DMS53 treated with DMSO at 0.1 percent for 48 hours (cell line): ENCODE results near the gene BAIAP2.
A peak's percentile ranks its signal among the peaks of the same experiment; 100 is the strongest.
"Not testable (repeated sequence)": the region's sequence is repeated elsewhere in the genome, so short reads cannot be mapped to it uniquely, and the experiment has no call there.

Experiments used
- DNase-seq: peaks from one replicate; lab custom pipeline; 2025; ENCODE audit not compliant: unreplicated experiment; lab: John Stamatoyannopoulos, UW

Gene BAIAP2

DNA sequence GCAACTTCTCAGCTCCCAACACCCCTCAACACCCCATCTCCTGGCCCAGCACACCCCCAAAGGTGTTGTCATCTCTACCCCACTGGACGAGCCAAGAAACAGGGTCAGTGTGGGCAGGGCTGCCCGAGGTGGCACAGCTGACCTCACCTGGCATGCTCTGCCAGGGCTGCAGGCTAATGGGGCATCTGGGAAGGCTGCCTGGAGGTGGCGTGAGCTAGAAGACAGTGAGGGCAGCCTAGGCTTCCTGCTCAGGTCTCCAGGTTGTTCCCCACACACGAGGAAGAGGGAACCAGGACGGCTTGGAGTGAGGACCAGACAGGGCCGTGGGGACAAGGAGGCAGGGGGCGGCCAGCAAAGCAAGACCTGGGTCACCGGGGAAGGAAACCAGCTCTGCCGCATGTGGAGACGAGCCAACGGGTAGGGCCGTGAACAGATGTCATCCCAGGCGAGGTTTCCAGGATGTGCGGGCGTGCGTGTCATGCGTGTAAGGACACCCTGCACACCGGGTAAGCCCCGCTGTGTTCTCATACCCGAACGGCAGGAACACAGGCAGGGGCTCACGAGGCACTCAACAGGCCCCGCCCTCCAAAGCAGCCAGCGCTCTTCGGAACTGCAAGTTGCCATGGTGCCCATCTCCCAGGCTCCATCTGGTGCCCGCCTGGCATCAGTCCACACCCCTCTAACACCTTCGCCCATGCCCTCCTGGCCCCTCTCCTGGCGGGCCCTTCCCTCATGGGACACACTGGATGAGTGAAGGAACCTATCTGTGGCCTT, 100.7 kb downstream of the BAIAP2 start:
- no peak for DNase-seq

DNA sequence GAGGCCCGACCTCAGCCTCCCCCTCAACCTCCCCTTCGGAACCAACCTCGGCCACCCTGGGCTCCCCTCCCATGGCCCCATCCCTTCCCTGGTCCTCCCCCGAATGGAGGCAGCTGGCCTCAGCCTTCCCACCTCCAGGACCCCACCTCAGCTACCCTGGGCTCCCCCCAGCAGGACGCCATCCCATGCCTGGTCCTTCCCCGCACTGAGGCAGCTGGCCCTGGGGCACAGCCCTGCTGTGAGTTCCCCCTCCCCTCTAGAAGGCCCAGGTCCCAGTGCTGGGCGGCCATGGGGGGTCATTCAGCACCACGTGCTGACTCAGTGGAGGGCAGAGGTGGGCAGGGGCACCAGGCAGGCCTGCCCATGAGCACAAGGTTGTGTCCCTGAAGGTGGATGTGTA, 101.4 kb downstream of the BAIAP2 start:
- no peak for DNase-seq

DNA sequence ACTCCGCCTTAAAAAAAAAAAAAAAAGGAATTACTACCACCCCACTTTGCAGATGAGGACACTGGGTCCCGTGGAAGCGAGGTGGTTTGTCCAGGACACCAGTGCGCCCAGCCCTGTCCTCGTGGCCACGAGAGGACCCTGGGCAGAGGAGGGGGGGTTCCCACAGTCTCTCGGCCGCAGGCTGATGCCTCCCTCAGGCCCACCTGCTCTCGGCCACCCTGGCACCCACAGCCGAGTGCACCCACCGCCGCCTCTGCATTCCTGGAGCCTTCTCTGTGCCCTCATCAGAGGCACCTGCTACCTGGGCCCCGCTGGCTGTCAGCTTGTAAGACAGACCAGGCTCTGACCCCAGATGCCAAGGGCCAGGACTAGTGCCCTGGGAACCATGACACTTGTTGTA, 102.3 kb downstream of the BAIAP2 start:
- DNase-seq: no peak

DNA sequence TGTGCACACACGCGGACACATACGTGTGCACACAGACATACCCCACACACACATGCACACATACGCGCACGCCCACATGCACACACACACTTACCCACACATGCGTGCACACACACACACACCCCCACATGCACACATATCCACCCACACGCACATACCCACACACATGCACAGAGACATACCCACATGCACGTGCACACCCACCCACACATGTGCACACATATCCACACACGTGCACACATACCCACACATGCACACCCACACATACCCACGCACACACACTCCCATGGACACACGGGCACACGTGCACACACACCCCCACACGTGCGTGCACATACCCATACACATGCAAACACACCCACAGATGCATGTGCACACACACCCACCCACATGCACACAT, 103.1 kb downstream of the BAIAP2 start:
- no peak for DNase-seq

DNA sequence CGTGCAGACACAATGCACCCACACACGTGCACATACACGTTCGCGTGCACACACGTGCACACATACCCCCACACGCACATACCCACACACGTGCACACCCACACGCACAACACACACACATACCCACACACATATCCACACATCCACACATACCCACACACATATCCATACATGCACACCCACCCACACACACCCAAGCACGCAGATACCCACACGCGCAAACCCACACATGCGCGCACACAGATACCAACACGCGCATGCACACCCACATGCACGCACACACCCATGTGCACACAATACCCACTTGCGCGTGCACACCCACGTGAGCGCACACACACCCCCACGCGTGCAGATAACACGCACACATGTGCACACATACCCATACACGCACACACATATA, 103.5 kb downstream of the BAIAP2 start:
- DNase-seq: no peak

DNA sequence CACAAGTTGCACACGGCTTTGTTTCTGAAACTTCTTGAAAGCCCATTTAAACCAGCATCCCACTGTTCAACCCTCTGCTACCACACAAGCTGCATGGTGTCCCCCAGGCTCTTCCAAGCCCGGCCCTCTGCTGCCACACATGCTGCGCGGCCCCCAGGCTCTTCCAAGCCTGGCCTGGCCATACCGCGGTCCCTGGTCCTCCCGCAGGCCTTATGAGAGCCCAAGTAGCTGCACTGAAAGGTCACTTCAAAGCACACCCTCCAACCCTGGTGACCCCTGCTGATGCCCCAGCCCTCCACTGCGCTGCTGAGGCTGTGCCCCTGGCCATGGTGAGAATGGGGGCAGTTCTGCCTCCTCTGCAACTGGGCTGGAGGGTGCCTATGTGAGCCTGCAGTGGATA, 104.5 kb downstream of the BAIAP2 start:
- no peak for DNase-seq

DNA sequence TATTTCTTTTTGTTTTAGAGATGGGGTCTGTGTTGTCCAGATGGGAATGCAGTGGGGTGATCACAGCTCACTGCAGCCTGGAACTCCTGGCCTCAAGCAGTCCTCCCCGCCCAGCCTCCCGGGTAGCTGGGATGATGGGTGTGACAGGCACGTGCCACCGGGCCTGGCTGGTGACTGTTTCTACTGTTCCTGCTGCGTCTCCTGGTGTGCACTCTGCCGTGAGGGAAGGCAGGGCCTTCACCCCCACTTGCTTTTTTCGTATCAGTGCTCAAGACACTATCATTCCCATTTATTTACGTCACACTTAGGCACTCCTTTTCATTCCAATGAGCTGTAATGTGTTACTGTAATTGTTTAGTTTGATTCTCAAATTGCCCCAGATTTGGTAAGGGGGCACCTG, 105.1 kb downstream of the BAIAP2 start:
- no peak for DNase-seq

DNA sequence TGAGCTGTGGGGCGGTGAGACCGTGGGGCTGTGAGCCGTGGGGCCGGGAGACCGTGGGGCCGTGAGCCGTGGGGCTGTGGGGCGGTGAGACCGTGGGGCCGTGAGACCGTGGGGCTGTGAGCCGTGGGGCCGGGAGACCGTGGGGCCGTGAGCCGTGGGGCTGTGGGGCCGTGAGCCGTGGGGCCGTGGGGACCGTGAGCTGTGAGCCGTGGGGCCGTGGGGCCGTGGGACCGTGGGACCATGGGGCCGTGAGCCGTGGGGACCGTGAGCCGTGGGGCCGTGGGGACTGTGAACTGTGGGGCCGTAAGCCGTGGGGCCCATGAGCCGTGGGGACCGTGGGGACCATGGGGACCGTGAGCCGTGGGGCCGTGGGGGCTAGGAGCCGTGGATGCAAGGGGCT, 105.7 kb downstream of the BAIAP2 start:
- no peak for DNase-seq

DNA sequence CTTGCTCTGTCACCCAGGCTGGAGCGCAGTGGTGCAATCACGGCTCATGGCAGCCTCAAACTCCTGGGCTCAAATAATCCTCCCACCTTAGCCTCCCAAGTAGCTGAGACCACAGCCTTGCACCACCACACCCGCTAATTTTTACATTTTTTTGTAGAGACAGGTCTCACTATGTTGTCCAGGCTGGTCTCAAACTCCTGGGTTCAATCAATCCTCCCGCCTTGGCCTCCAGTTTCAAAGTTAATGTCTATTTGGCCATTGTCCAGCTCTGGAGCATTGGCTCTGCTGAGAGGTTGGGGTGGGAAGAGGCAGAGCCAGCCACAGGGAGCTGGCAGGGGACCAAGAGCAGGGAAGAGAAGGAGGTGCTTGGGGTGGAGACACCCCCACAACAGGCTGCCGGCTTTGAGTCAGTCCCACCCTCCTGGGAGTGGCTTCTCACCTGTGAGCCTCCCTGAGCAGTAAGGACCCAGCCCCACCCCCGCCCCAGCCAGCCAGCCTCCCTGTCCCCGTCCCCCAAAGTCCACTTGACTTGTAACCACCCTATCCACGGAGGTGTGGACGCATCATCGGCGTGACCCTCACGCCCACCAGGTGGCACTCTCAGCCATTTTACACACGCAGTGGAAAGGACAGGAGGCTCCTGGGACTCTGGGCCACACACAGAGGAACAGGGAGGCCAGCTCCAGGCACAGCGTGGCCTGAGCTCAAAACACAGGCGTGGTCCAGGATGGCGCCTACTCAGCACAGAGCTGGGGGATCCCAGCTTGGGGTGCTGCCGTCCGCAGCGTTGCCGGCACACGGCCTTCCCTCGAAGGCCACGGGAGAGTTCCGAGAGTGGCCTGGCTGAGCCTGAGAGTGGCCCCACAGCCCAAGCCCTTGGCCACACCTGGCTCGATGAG, 107.6 kb downstream of the BAIAP2 start:
- peak; percentile 56 for DNase-seq

DNA sequence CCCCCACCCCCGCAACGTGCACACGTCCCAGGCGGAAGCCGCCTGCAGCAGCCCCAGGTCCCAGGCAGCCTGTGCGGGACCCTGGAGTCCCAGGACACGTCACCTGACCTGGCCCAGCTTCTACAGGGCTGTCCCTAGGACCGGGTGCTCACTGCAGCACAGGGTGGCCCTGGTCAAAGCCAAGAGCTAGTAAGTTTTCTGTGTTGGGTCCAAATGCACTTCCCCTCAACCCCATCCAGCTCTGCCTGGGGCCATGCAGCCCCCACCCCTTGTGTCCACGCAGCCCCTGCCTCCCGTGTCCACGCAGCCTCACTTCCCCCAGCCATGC, 108.2 kb downstream of the BAIAP2 start:
- DNase-seq: no peak

DNA sequence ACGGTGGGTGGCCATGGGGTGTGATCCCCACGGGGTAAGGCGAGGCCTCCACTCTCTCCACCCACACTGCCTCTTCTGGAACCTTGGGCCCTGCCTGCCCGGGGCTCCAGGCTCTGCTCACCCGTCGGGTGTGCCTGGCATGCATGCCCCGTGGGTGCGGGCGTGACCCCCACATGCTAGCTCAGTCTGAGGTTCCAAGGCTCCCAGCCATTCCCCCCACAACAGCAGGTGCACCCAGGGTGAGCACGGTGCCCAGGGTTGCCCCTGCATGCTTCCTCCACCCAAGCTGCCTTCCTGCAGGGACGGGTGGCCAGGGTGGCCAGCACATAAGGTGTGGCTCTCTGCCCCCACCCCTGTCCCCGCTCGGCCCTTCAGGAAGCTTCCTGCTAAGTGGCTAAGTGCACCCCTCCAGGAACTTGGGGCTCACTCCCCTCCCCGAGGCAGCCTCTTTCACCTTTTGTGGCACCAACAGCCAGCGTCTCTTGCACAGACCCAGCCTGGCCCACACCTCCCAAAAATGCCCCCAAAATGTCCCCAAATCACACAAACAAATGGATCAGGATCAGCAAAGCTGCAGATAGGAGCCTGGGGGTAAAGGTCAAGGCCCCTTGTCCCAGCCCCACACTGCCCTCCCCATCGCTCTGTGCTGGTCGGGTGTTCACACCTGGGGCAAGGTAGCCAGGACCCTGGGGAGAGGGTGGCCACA, 108.9 kb downstream of the BAIAP2 start:
- DNase-seq: no peak

DNA sequence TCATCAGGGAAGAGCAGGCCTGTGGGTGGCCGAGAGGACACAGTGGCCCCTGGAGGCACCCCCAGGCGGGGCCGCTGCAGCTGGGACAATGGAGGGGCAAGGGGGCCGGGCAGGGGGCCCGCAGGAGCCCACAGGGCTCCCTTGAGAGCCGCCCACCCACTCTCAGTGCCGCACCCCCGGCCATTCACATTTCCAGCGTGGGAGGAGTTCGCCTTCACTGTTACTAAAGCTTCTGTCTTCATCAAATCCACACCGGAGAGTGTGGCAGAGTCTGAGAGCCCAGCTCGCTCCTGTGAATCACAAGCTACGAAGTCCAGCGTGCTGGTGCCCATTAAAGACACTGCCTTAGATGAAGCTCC, 109.5 kb downstream of the BAIAP2 start:
- no peak for DNase-seq

DNA sequence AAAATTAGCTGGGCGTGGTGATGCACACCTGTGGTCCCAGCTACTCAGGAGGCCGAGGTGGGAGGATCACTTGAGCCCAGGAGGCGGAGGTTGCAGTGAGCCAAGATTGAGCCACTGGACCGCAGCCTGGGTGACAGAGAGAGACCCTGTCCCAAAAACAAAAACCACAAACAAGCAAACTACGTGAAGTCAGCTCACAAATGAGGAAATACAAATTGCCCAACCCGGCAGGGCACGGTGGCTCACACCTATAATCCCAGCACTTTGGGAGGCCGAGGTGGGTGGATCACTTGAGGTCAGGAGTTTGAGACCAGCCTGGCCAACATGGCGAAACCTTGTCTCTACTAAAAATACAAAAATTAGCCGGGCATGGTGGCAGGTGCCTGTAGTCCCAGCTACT, 111.3 kb downstream of the BAIAP2 start:
- DNase-seq: not testable (repeated sequence)

DNA sequence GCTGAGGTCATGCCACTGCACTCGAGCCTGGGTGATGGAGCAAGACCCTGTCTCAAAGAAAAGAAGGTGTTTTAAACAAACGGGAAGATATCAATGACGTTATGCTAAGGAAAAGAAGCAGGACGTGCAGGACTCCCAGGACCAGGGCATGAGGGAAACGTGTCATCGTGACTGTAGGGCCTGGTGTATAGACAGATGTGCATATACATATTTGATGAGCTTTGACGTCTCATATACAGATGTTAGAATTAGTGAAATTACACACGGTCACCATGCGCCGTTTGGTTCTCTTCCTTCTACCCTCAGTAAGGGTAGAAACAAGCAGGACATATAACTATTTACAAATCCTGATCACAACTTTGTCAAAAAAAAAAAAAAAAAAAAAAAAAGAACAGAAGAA, 112.8 kb downstream of the BAIAP2 start:
- DNase-seq: no peak

DNA sequence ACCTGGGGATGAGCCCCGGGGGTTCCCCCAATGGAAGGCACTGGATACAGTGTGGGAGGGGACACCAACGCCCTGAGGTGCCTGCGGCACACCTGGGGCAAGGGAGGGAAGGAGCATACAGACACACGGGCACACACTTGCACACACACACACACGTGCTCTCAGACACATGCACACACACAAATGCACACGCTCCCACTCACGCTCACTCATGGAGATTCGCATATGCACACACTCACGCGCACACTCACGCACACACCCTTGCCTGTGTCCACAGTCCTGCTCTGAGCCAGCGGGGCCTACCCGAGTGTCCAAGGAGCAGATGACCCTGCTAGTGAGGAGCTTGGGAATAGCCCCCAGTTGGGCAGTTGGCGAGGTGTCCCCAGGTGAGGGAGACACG, 113.6 kb downstream of the BAIAP2 start:
- DNase-seq: no peak

DNA sequence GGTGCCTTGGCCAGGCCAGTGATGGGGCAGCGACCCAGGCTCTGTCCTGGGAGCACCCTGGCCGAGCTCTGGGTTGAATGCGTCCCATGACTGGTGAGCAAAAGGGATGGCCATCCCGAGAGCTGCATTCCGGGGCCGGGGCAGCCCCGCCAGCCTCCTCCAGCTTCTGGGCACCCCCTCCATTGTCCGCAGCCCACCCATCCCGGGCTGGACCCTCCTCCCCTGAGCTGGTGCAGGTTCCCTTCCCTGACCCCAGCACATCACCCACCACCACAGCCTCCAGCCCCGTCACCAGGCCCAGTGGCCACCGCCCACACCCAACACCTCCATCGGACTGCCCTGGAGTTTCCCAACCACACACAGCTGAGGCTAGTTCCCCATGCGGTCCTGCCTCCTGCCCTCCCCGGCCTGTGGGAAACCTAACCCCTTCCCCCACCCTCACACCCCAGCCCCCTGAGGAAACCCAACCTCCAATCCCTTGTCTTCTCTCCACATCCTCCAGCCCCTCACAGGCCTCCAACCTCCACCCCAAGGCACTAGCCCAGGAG, 114.1 kb downstream of the BAIAP2 start:
- no peak for DNase-seq

DNA sequence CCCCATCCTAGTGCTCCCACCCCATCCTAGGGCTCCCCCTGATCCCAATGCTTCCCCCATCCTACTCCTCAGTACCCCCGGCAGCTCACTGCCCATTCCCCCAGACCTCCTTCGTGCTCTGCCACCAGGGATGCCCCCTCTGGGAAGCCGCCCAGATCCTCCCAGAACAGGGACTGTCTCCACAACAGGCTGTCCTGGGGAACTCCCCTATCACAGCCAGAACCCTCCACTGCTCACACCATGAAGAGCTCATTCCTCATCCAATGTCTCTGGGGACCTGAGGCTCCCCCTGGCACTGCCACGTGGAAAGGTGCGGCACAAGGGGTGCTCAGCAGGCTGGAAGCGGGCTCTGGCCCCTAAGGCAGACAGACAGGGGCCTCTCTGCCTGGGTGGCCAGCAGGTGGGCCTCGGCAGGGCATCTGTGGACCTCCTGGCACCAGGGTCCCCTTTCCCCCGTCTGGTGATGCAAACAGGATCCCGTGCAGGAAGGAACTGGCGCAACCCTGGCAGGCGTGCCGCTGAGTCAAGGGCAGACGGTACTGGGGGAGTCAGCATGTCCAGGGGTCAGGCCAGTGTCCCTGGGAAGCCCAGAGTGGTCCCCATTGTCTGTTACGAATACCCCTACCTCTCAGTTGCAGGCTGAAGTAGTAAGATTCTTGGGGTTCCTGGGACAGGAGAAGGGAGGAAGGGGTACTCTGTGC, 115.6 kb downstream of the BAIAP2 start:
- DNase-seq: no peak

DNA sequence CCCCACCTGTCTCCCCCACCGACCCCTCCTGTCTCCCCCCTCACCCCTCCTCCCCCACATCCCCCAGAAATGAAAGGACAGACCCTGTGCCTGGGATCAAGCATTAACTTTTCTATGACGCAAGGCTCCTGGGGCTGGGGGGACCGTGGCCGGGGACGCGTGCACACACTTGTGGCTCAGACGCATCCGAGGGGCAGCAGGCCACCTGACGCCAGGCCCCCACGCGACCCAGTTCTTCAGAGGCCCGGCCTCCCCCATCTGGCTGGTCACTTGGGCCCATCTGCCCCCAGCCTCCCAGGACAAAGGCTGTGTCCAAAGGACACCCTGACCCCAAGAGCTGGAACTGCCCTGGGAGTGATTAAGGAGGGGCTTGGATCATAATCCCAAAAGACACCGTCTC, 116.3 kb downstream of the BAIAP2 start:
- no peak for DNase-seq

DNA sequence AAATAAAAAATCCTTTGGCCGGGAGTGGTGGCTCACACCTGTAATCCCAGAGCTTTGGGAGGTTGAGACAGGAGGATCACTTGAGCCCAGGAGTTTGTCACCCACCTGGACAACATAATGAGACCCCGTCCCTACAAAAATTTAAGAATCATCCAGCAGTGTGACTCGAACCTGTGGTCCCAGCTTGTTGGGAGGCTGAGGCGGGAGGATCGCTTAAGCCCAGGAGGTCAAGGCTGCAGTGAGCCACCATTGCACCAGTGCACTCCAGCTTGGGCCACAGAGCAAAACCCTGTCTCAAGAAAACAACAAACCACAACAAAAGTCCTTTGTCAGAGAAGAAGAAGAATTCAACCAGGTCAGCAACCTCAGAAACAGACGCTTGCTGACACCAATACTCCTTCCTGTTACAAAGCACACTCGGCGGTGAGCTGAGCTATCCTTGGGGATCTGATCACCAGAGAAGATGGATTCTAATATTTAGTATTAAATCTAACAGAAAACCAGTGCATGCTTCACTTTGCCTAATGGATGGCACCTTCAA, 117.4 kb downstream of the BAIAP2 start:
- no peak for DNase-seq

DNA sequence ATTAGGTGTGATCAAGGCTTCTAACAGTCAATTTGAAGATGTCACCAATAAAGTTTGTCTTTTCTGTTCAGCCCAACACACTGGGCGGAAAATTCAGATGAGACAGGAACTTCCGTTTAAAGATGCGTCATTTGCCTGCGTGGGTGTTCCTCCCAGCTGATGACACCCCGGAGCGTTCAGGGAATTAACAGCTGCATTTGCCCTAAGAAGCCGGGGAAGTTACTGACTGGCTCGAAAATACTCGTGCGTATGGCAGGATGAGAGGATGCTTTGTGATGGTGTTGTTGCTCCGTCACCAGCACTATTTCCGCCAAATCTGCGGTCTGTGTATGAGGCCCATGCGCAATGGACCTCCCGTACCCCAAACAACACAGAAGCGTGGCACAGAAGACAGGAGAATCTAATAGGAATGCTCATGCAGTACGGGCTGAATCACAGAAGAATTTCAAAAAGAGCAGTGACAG, 118.4 kb downstream of the BAIAP2 start:
- DNase-seq: no peak

DNA sequence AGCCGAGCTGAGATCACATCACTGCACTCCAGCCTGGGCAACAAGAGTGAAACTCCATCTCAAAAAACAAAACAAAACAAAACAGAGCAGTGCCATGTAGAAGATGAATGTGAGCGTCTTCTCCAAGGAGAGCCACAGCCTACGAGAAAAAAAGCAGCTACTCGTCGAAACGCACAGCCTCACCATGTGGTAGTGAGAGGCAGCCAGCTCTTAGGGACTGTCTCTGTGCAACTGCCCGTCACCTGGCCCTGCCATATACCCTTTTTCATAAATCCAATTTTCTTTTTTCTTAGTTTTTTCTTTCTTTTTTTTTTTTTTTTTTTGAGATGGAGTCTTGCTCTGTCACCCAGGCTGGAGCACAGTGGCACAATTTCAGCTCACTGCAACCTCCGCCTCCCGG, 119.1 kb downstream of the BAIAP2 start:
- DNase-seq: not testable (repeated sequence)
